Erythroblast (primary cell): ENCODE measurements around the gene ACTN3.

Source experiments
- DNase-seq, 2 experiments: peaks; one replicate each; lab custom pipeline; 2025; lab: John Stamatoyannopoulos, UW
- GATA1 ChIP-seq: IDR thresholded peaks from 2 replicates; pipeline ENCODE4 v1.6.1; 2011; ENCODE audit warnings: low read depth, mild to moderate bottlenecking, control low read depth, low read length, moderate library complexity
- POLR2A ChIP-seq: IDR thresholded peaks from 2 replicates; pipeline ENCODE4 v1.6.1; 2011; ENCODE audit warnings: mild to moderate bottlenecking, low read length

Gene ACTN3

DNA sequence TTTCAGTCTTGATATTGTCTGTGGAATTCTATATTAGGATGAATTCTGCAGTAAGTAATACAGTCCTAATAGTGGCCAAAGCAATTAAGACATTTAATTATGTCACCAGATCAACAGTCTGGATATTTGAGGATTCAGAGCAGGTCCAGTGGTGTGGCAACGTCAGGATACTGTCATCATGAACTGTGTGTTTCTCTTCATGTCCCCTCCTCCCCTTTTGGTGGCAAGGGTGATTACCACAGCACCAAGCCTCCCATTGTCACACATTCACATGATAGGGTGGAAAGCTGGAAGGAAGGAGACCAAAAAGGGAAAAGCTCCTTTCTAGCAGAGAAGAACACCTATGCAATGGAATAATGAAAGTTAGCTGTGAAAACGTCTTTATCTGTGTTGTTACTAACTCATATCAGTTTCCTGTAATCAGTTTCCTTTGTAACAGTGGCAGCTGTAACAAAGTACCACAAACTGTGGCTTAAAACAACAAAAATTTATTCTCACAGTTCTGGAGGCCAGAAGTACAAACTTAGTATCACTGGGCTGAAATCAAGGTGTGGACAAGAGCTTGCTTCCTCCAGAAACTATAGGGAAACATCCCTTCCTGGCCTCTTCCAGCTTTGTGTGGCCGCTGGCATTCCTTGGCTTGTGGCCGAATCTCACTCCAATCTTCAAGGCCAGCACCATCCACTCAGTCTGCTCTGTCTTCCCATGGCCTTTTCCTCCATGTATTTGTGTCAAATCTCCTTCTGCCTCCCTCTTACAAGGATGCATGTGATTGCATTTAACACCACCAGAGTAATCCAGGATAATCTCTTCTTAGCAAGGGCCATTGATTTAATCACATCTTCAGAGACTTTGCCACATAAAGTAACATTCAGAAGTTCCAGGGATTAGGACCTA is 63.3 kb downstream of the ACTN3 start:
- no peak for TF ChIP-seq GATA1
- no peak for TF ChIP-seq POLR2A
- no peak for DNase-seq

DNA sequence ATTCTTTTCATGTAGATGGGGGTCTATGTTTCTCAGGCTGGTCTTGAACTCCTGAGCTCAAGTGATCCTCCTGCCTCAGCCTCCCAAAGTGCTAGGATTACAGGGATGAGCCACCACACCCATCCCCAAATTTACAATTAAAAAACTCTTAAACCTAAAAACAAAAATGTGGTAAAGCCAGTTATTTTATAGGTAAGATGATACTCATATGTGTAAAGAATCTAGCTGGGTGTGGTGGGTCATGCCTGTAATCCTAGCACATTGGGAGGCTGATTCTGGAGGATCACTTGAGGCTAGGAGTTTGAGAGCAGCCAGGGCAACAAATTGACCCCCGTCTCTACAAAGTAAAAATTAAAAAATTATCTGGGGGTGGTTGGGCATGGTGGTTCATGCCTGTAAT is 65.8 kb downstream of the ACTN3 start:
- no peak for TF ChIP-seq GATA1
- no peak for TF ChIP-seq POLR2A
- DNase-seq: no peak
